Measurements from ENCODE around the gene COBL.

The COBL gene

GRCh38 chr7:51146816-51147586 is 169.6 kb downstream of the COBL start:
- Histone ChIP-seq H3K27ac (no peak overlapping the region), H3K4me3 (ENCODE audit: low read depth, low read length) (no peak overlapping the region), H3K27me3 (replicated peaks) (no peaks in the 10 kb centered on the region), H3K36me3 (replicated peaks) (no peaks in the 10 kb centered on the region)
- in situ Hi-C loops (cut with HindIII; ENCODE audit: low pct_ligation_motif_present, low sequenced_read_pairs) = no loop called here
- TF ChIP-seq CTCF (IDR thresholded peaks at IDR 0.05; ENCODE audit: low read depth, low read length, missing control alignments) = no peak
- no peak for DNase-seq

- in situ Hi-C loops (cut with HindIII; ENCODE audit: low pct_ligation_motif_present, low sequenced_read_pairs) = no loop called here
- Histone ChIP-seq H3K4me3 (ENCODE audit: low read depth, low read length) (no peak overlapping the region), H3K27ac (no peak overlapping the region), H3K27me3 (replicated peaks) (no peaks in the 10 kb centered on the region), H3K36me3 (replicated peaks) (no peaks in the 10 kb centered on the region)
- DNase-seq = no peak
- no peak for TF ChIP-seq CTCF (IDR thresholded peaks at IDR 0.05; ENCODE audit: low read depth, low read length, missing control alignments)
Observed at GRCh38 chr7:51144178-51144577, 172.4 kb downstream of the COBL start.

- TF ChIP-seq CTCF (IDR thresholded peaks at IDR 0.05; ENCODE audit: low read depth, low read length, missing control alignments) = no peak
- in situ Hi-C loops (cut with HindIII; ENCODE audit: low pct_ligation_motif_present, low sequenced_read_pairs) = no loop called here
Observed at GRCh38 chr7:51142741-51143385, 173.7 kb downstream of the COBL start.

GRCh38 chr7:51141451-51142003 is 175.1 kb downstream of the COBL start:
- in situ Hi-C loops (cut with HindIII; ENCODE audit: low pct_ligation_motif_present, low sequenced_read_pairs) = no loop called here
- H3K4me3 ChIP-seq (ENCODE audit: low read depth, low read length) = no peak overlapping the region
- no peaks in the 10 kb centered on the region for H3K36me3 ChIP-seq (replicated peaks)
- TF ChIP-seq CTCF (IDR thresholded peaks at IDR 0.05; ENCODE audit: low read depth, low read length, missing control alignments) = peak; percentile 79
- no peak overlapping the region for H3K27ac ChIP-seq
- no peaks in the 10 kb centered on the region for H3K27me3 ChIP-seq (replicated peaks)
- DNase-seq = peak; percentile 43

More at GRCh38 chr7:51142741-51143385, 173.7 kb downstream of the COBL start:
- Histone ChIP-seq H3K27ac (no peak overlapping the region), H3K27me3 (replicated peaks) (no peaks in the 10 kb centered on the region), H3K36me3 (replicated peaks) (no peaks in the 10 kb centered on the region), H3K4me3 (ENCODE audit: low read depth, low read length) (no peak overlapping the region)
- no peak for DNase-seq

- no peak for TF ChIP-seq CTCF (IDR thresholded peaks at IDR 0.05; ENCODE audit: low read depth, low read length, missing control alignments)
- DNase-seq = no peak
- no peak overlapping the region for H3K4me3 ChIP-seq (ENCODE audit: low read depth, low read length)
- in situ Hi-C loops (cut with HindIII; ENCODE audit: low pct_ligation_motif_present, low sequenced_read_pairs) = no loop called here
- H3K27me3 ChIP-seq (replicated peaks) = no peaks in the 10 kb centered on the region
- no peaks in the 10 kb centered on the region for H3K36me3 ChIP-seq (replicated peaks)
- H3K27ac ChIP-seq = no peak overlapping the region
Observed at GRCh38 chr7:51140199-51141164, 176.1 kb downstream of the COBL start.

Data from brain microvascular endothelial cell (primary cell).